ENCODE data around the gene DNAJC16.

GRCh38 chr1:15476927-15477326 lies 49.7 kb upstream of the DNAJC16 start:
- TF ChIP-seq POLR2A (IDR thresholded peaks at IDR 0.05) (no peak), CTCF (IDR thresholded peaks at IDR 0.05) (no peak), EP300 (IDR thresholded peaks at IDR 0.05) (no peak)
